Stimulated activated naive B cell treated with anti-CD40 and anti-IgM and Interleukin-4, amounts not matched to agents 10 μg/mL and 1 μg/mL and 100 μg/mL, for 72 hours (primary cell): Measurements from ENCODE around the gene PDIA6.

ENCODE experiments used
- ATAC-seq, 2 donors: fragments of 150-1000 bp; cut with Tn5 transposase; replicated peaks; 2 replicates each; pipeline ENCODE4 v1.10.0; 2021; ENCODE audit warnings: moderate library complexity in 1 of 2
- DNase-seq: peaks from one replicate; pipeline ENCODE4 v3.0.0; 2021
- H3K27ac Mint-ChIP-seq: one replicate; pipeline ENCODE4 v1.8.0; 2022; ENCODE audit warnings: mild to moderate bottlenecking, mixed read lengths
- H3K27me3 Mint-ChIP-seq, 2 donors: one replicate each; pipeline ENCODE4 v1.8.0; 2022; ENCODE audit warnings: mixed read lengths in 2 of 2
- H3K36me3 Mint-ChIP-seq, 2 donors: one replicate each; pipeline ENCODE4 v1.8.0; 2022; ENCODE audit warnings: mixed read lengths in 2 of 2, mild to moderate bottlenecking in 1 of 2
- H3K4me1 Mint-ChIP-seq, 2 donors: one replicate each; pipeline ENCODE4 v1.8.0; 2022; ENCODE audit warnings: mixed read lengths in 2 of 2, mild to moderate bottlenecking in 1 of 2
- H3K4me3 Mint-ChIP-seq, 2 donors: one replicate each; pipeline ENCODE4 v1.8.0; 2022; ENCODE audit warnings: mild to moderate bottlenecking in 2 of 2, mixed read lengths in 2 of 2, moderate library complexity in 1 of 2
- H3K9me3 Mint-ChIP-seq, 2 donors: one replicate each; pipeline ENCODE4 v1.8.0; 2022; ENCODE audit warnings: mixed read lengths in 2 of 2, mild to moderate bottlenecking in 1 of 2

PDIA6 gene

GRCh38 chr2:10839813-10840212 is 27.2 kb upstream of the PDIA6 start:
- H3K9me3 Mint-ChIP-seq, result peaks cover 19 to 24% of the 10 kb centered on the region in 2 donors
- H3K27me3 Mint-ChIP-seq, result peaks cover 31 to 59% of the 10 kb centered on the region in 2 donors
- DNase-seq (no peak), ATAC-seq (no peak)
- no peak overlapping the region for H3K27ac Mint-ChIP-seq
- no peaks in the 10 kb centered on the region for H3K4me1 Mint-ChIP-seq
- no peak overlapping the region for H3K4me3 Mint-ChIP-seq
- H3K36me3 Mint-ChIP-seq, result peaks cover 14 to 16% of the 10 kb centered on the region in 2 donors

- peaks cover 28 to 51% of the 10 kb centered on the region in 2 donors for H3K27me3 Mint-ChIP-seq
- H3K27ac Mint-ChIP-seq, result no peak overlapping the region
- DNase-seq (no peak), ATAC-seq (no peak)
- peaks cover 14 to 16% of the 10 kb centered on the region in 2 donors for H3K36me3 Mint-ChIP-seq
- H3K9me3 Mint-ChIP-seq, result peaks cover 17 to 24% of the 10 kb centered on the region in 2 donors
- no peaks in the 10 kb centered on the region for H3K4me1 Mint-ChIP-seq
- no peak overlapping the region for H3K4me3 Mint-ChIP-seq
Measured at GRCh38 chr2:10838734-10839133, 26.1 kb upstream of the PDIA6 start.

- ATAC-seq (no peak), DNase-seq (no peak)
- Mint-ChIP-seq H3K27me3 (peaks cover 29 to 54% of the 10 kb centered on the region in 2 donors), H3K4me3 (no peak overlapping the region), H3K27ac (no peak overlapping the region), H3K36me3 (peaks cover 14 to 16% of the 10 kb centered on the region in 2 donors), H3K9me3 (peaks cover 17 to 24% of the 10 kb centered on the region in 2 donors), H3K4me1 (peaks cover 0 to 1% of the 10 kb centered on the region in 2 donors)
Measured at GRCh38 chr2:10837298-10838266, 25.0 kb upstream of the PDIA6 start.

GRCh38 chr2:10835052-10835970 is 22.7 kb upstream of the PDIA6 start:
- peaks cover 5 to 6% of the 10 kb centered on the region in 2 donors for H3K36me3 Mint-ChIP-seq
- no peak overlapping the region for H3K27ac Mint-ChIP-seq
- H3K9me3 Mint-ChIP-seq, result peaks cover 6% of the 10 kb centered on the region in 2 donors
- peaks cover 4 to 6% of the 10 kb centered on the region in 2 donors for H3K4me1 Mint-ChIP-seq
- DNase-seq (peak; percentile 68), ATAC-seq (peak; percentile 87 to 88)
- H3K27me3 Mint-ChIP-seq, result peaks cover 43 to 65% of the 10 kb centered on the region in 2 donors
- H3K4me3 Mint-ChIP-seq, result no peak overlapping the region

- Mint-ChIP-seq H3K9me3 (no peaks in the 10 kb centered on the region), H3K36me3 (no peaks in the 10 kb centered on the region), H3K27ac (no peak overlapping the region), H3K4me1 (peaks cover 4 to 6% of the 10 kb centered on the region in 2 donors), H3K4me3 (no peak overlapping the region), H3K27me3 (peaks cover 47 to 67% of the 10 kb centered on the region in 2 donors)
- DNase-seq (no peak), ATAC-seq (no peak)
Measured at GRCh38 chr2:10834068-10834655, 21.6 kb upstream of the PDIA6 start.

GRCh38 chr2:10833021-10833420 is 20.4 kb upstream of the PDIA6 start:
- Mint-ChIP-seq H3K4me3 (no peak overlapping the region), H3K4me1 (peaks cover 4 to 6% of the 10 kb centered on the region in 2 donors), H3K27ac (no peak overlapping the region), H3K27me3 (peaks cover 46 to 64% of the 10 kb centered on the region in 2 donors), H3K36me3 (no peaks in the 10 kb centered on the region), H3K9me3 (no peaks in the 10 kb centered on the region)
- DNase-seq (no peak), ATAC-seq (no peak)

GRCh38 chr2:10832203-10832936 is 19.8 kb upstream of the PDIA6 start:
- peaks cover 4 to 6% of the 10 kb centered on the region in 2 donors for H3K4me1 Mint-ChIP-seq
- no peaks in the 10 kb centered on the region for H3K36me3 Mint-ChIP-seq
- H3K27me3 Mint-ChIP-seq, result peaks cover 45 to 57% of the 10 kb centered on the region in 2 donors
- ATAC-seq (peak; percentile 89 to 91), DNase-seq (peak; percentile 73)
- no peaks in the 10 kb centered on the region for H3K9me3 Mint-ChIP-seq
- H3K27ac Mint-ChIP-seq, result peak overlapping the region; percentile 42
- peak overlapping the region in 1 of 2 donors; percentile 25 for H3K4me3 Mint-ChIP-seq

GRCh38 chr2:10831400-10831985 is 18.9 kb upstream of the PDIA6 start:
- ATAC-seq, result no peak
- Mint-ChIP-seq H3K27me3 (peaks cover 48% of the 10 kb centered on the region in 2 donors), H3K9me3 (no peaks in the 10 kb centered on the region), H3K4me1 (peaks cover 4 to 6% of the 10 kb centered on the region in 2 donors), H3K27ac (no peak overlapping the region), H3K4me3 (no peak overlapping the region), H3K36me3 (no peaks in the 10 kb centered on the region)
- DNase-seq, result no peak

- Mint-ChIP-seq H3K36me3 (no peaks in the 10 kb centered on the region), H3K27ac (no peak overlapping the region), H3K4me3 (no peak overlapping the region), H3K27me3 (peaks cover 51 to 52% of the 10 kb centered on the region in 2 donors), H3K4me1 (peaks cover 4 to 6% of the 10 kb centered on the region in 2 donors), H3K9me3 (no peaks in the 10 kb centered on the region)
- DNase-seq (no peak), ATAC-seq (no peak)
Measured at GRCh38 chr2:10830641-10831399, 18.2 kb upstream of the PDIA6 start.

- Mint-ChIP-seq H3K4me1 (peaks cover 4 to 6% of the 10 kb centered on the region in 2 donors), H3K36me3 (no peaks in the 10 kb centered on the region), H3K4me3 (no peak overlapping the region), H3K27ac (no peak overlapping the region), H3K9me3 (no peaks in the 10 kb centered on the region), H3K27me3 (peaks cover 56 to 58% of the 10 kb centered on the region in 2 donors)
- DNase-seq (no peak), ATAC-seq (no peak)
Measured at GRCh38 chr2:10830203-10830602, 17.6 kb upstream of the PDIA6 start.

- ATAC-seq, result no peak
- H3K4me1 Mint-ChIP-seq, result peaks cover 4 to 6% of the 10 kb centered on the region in 2 donors
- H3K27ac Mint-ChIP-seq, result no peak overlapping the region
- H3K36me3 Mint-ChIP-seq, result no peaks in the 10 kb centered on the region
- DNase-seq, result no peak
- no peak overlapping the region for H3K4me3 Mint-ChIP-seq
- no peaks in the 10 kb centered on the region for H3K9me3 Mint-ChIP-seq
- peaks cover 59 to 66% of the 10 kb centered on the region in 2 donors for H3K27me3 Mint-ChIP-seq
Measured at GRCh38 chr2:10829299-10829698, 16.7 kb upstream of the PDIA6 start.

GRCh38 chr2:10828346-10828745 is 15.8 kb upstream of the PDIA6 start:
- Mint-ChIP-seq H3K4me1 (peaks cover 4 to 6% of the 10 kb centered on the region in 2 donors), H3K27ac (no peak overlapping the region), H3K9me3 (no peaks in the 10 kb centered on the region), H3K4me3 (no peak overlapping the region), H3K27me3 (peaks cover 56 to 70% of the 10 kb centered on the region in 2 donors), H3K36me3 (no peaks in the 10 kb centered on the region)
- ATAC-seq (no peak), DNase-seq (no peak)
